Ectodermal cell (in vitro differentiated cells): ENCODE data around the gene ABCA2.

ENCODE experiments used
- H3K27ac ChIP-seq: 2 replicates; pipeline ENCODE4 v1.7.0; 2013; ENCODE audit warnings: mild to moderate bottlenecking, low read depth, low read length; ENCODE audit not compliant: insufficient read depth, poor library complexity, severe bottlenecking
- H3K27me3 ChIP-seq: 2 replicates; pipeline ENCODE4 v1.7.0; 2013; ENCODE audit warnings: mild to moderate bottlenecking, low read length; ENCODE audit not compliant: insufficient read depth, control insufficient read depth, poor library complexity, severe bottlenecking
- H3K36me3 ChIP-seq: one replicate; pipeline ENCODE4 v1.7.0; 2013; ENCODE audit warnings: low read length; ENCODE audit not compliant: control insufficient read depth, insufficient read depth
- H3K4me1 ChIP-seq: one replicate; pipeline ENCODE4 v1.7.0; 2013; ENCODE audit warnings: low read length; ENCODE audit not compliant: control insufficient read depth, insufficient read depth
- H3K4me3 ChIP-seq: 2 replicates; pipeline ENCODE4 v1.7.0; 2013; ENCODE audit warnings: low read depth, low read length, control low read depth; ENCODE audit not compliant: insufficient read depth
- H3K9me3 ChIP-seq: 2 replicates; pipeline ENCODE4 v1.7.0; 2013; ENCODE audit warnings: mild to moderate bottlenecking, low read length, moderate library complexity; ENCODE audit not compliant: control insufficient read depth
- WGBS, 2 experiments: methylation state at CpG; one replicate each; pipeline ENCODE4 v1.1.7; 2013; ENCODE audit warnings: missing lambda C conversion rate in 2 of 2; 5-methylcytosine and 5-hydroxymethylcytosine counted together

The ABCA2 gene

DNA sequence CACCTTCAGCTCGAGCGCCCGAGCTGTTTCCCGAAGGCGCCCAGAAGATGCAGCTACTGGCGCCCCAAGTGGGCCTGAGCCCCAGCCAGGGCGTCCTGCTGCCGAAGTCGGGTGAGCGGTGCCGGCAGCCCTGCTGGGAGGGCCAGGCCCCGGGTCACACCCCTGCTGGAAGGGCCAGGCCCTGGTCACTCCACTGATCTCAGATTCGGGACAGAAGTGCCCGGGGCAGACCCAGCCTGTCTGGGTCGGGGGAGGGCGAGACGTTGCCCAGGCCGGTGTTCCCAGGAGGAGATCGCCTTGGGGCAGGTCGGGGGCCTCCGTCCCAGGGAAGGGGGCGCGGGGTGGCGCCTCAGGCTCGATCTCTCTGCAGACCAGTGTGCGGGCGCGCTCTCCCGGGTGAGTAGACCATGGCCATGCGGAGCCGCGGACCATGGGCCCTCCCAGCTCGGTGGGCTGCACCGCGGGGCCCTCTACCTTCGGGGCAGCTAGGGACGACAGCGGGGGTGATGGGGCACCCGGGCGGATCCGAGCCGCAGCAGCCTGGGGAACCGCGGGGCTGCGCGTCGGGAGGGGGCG lies 42.9 kb downstream of the ABCA2 start:
- no peak overlapping the region for H3K27ac ChIP-seq
- no peaks in the 10 kb centered on the region for H3K4me1 ChIP-seq
- peaks cover 28% of the 10 kb centered on the region for H3K27me3 ChIP-seq
- H3K36me3 ChIP-seq, result no peaks in the 10 kb centered on the region
- H3K4me3 ChIP-seq, result no peak overlapping the region
- H3K9me3 ChIP-seq, result no peaks in the 10 kb centered on the region
- whole genome bisulfite sequencing, 2 experiments, result 63 to 64% methylated on average over 48 of the region's 48 CpGs

DNA sequence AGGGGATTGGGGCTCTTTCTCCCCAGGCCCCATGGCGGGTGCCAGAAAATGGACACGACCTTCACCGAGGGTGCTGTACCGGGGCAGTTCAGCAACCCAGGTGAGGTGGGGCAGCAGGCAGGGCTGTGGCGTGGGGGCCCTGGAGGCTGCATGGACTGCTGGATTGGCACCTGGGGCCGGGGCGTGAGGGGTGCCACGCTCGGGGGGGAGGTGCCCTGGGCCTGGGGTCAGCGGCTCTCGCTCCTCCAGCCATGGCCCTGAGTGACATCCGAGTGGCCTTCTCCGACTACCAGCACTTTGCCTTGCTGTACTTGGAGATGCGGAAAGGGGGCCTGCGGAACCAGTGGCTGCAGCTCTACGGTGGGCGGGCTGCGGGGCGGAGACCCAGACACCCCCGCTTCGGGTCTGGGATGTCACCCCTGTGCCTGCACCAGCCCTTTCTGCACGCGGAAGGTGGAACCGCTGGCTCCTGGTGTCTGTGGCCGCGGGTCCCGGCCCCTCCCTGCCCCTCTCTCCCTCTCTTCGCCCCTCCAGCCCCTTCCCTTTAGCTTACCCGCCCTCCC lies 43.5 kb downstream of the ABCA2 start:
- no peaks in the 10 kb centered on the region for H3K36me3 ChIP-seq
- no peak overlapping the region for H3K27ac ChIP-seq
- no peak overlapping the region for H3K4me3 ChIP-seq
- no peaks in the 10 kb centered on the region for H3K9me3 ChIP-seq
- peaks cover 28% of the 10 kb centered on the region for H3K27me3 ChIP-seq
- H3K4me1 ChIP-seq, result no peaks in the 10 kb centered on the region
- 83 to 84% methylated on average over 29 of the region's 29 CpGs for WGBS, 2 experiments

GRCh38 chr9:136983656-136984314 lies 44.3 kb downstream of the ABCA2 start:
- Histone ChIP-seq H3K36me3 (no peaks in the 10 kb centered on the region), H3K9me3 (no peaks in the 10 kb centered on the region), H3K4me1 (no peaks in the 10 kb centered on the region), H3K27me3 (peaks cover 28% of the 10 kb centered on the region), H3K27ac (no peak overlapping the region), H3K4me3 (no peak overlapping the region)
- 90 to 91% methylated on average over 11 of the region's 11 CpGs for WGBS, 2 experiments

DNA sequence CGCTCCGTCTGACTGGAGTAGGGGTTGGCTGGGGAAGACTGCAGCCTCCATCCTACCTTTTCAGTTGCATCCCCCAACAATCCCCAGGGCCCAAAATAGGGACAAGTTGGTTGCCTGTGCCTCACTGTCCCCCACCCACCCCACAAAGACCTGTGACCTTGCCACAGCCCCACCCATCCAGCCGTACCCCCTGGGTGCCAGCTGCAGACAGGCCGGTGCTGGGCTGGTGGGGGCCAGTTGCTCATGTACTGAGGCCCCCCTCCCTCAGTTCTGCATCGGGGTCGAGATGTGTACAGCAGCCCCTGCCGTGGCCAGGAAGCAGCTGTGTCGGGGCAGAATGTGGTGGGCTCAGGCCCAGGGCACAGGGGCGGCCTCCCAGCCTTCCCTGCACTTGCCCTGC lies 44.9 kb downstream of the ABCA2 start:
- Histone ChIP-seq H3K27me3 (peaks cover 28% of the 10 kb centered on the region), H3K27ac (no peak overlapping the region)
- 92 to 93% methylated on average over 9 of the region's 9 CpGs for WGBS, 2 experiments

DNA sequence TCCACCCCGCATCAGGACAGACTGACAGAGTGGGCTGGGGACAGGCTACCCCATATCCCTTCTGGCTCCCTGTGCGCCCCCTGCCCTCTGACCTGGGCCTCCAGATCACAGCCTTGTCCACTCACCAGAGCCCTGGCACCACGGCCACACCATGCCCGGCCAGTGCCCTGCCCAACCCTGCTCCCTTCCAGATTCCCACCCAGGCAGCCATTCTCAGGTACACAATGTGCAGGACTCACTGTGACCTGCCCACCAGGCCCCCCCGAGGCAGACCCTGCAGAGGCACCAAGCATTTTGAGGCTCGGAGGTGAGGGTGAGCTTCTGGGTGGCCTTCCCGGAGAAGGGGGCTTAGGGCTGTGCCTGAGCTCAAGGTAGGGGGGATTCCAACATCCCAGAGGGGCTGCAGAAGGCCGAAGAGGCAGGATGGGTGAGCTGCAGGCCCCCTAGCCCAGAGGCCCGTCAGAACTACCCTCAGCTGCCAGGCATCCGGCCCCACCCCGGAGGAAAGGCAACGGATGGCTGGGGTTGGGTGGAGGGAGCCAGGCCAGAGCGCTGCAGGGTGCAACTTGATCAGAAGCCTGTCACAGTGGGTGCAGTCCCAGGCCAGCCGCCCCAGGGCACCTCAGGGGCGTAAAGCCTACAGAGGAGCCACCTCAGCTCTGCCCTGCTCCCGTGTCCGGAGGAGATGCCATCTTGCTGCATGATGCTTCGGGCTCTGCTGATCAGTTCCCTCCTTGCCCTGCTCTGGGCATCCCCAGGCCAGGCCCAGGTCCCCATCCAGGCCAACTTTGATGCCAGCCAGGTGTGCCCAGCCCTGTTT lies 45.6 kb downstream of the ABCA2 start, which contains the start of gene LCNL1:
LCNL1 (plus strand) TSS at position 762 of the 820 bp plus-strand sequence. CDS start 594 bp downstream, outside the sequence.
- WGBS, 2 experiments, result 88% methylated on average over 18 of the region's 18 CpGs
- Histone ChIP-seq H3K9me3 (no peaks in the 10 kb centered on the region), H3K27me3 (peaks cover 30% of the 10 kb centered on the region), H3K27ac (no peak within 1 kb of the TSS), H3K36me3 (no peaks in the 10 kb centered on the region), H3K4me1 (peaks cover 2% of the 10 kb centered on the region), H3K4me3 (no peak within 1 kb of the TSS)

More for the DNA sequence above, 44.9 kb downstream of the ABCA2 start:
- Histone ChIP-seq H3K4me1 (no peaks in the 10 kb centered on the region), H3K36me3 (no peaks in the 10 kb centered on the region), H3K4me3 (no peak overlapping the region), H3K9me3 (no peaks in the 10 kb centered on the region)

DNA sequence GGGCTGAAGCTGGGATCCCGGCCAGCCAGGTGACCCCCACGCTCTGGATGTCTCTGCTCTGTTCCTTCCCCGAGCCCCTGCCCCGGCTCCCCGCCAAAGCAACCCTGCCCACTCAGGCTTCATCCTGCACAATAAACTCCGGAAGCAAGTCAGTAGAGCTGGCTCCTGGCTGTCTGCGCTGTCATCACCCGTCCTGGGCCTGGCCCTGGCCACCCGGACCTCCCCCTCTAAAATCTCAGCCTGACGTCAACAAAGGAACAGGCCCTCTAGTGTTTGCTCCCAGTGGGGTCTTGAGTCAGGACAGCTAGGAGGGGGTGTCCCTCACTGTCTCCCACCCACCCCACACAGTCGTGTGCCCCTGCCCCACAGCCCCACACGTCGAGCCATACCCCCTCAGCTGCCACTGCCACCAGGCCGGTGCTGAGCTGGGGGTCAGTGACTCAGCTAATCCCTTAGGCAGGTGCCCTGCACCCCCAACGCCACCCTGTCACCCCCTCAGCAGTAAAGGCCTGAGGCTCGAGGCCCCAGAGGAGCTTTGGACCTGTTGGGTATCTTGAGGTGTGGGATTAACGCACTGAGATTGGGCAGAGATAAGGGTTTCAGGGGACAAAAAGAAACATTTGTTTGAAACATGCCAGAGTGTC lies 46.3 kb downstream of the ABCA2 start:
- Histone ChIP-seq H3K4me1 (peaks cover 3% of the 10 kb centered on the region), H3K36me3 (no peaks in the 10 kb centered on the region), H3K27me3 (peaks cover 37% of the 10 kb centered on the region), H3K9me3 (no peaks in the 10 kb centered on the region), H3K4me3 (no peak overlapping the region), H3K27ac (no peak overlapping the region)
- WGBS, 2 experiments, result 86 to 87% methylated on average over 17 of the region's 17 CpGs

GRCh38 chr9:136980669-136981478 lies 47.2 kb downstream of the ABCA2 start:
- peaks cover 31% of the 10 kb centered on the region for H3K27me3 ChIP-seq

GRCh38 chr9:136979769-136980587 lies 48.1 kb downstream of the ABCA2 start:
- H3K36me3 ChIP-seq, result no peaks in the 10 kb centered on the region
- no peak overlapping the region for H3K27ac ChIP-seq
- no peak overlapping the region for H3K4me3 ChIP-seq
- peaks cover 22% of the 10 kb centered on the region for H3K27me3 ChIP-seq
- H3K9me3 ChIP-seq, result no peaks in the 10 kb centered on the region
- H3K4me1 ChIP-seq, result peaks cover 3% of the 10 kb centered on the region
- WGBS, 2 experiments, result 85 to 86% methylated on average over 26 of the region's 26 CpGs

More at GRCh38 chr9:136980669-136981478, 47.2 kb downstream of the ABCA2 start:
- no peak overlapping the region for H3K4me3 ChIP-seq
- no peak overlapping the region for H3K27ac ChIP-seq
- peaks cover 3% of the 10 kb centered on the region for H3K4me1 ChIP-seq
- no peaks in the 10 kb centered on the region for H3K9me3 ChIP-seq
- 93 to 94% methylated on average over 16 of the region's 16 CpGs for WGBS, 2 experiments
- H3K36me3 ChIP-seq, result no peaks in the 10 kb centered on the region
